Vagina (tissue), 2 donors: Measurements from ENCODE around the gene ZNF385C. TPM values are rescaled to one million over a fixed set of nuclear protein-coding genes. Genes with fewer than 3 reads are reported as not detected.

Experiments used
- DNase-seq, 2 donors: peaks; one replicate each; pipeline ENCODE4 v3.0.0-alpha.2; 2017; ENCODE audit errors: extremely low spot score in 2 of 2
- H3K27ac ChIP-seq: fragments of 200-600 bp; sonication (generic); one replicate; pipeline ENCODE4 v1.5.1; 2019
- H3K27me3 ChIP-seq: fragments of 200-600 bp; sonication (generic); one replicate; pipeline ENCODE4 v1.5.1; 2019
- H3K36me3 ChIP-seq, 2 donors: fragments of 200-600 bp; sonication (generic); one replicate each; pipeline ENCODE4 v1.5.1; 2017 to 2019
- H3K4me1 ChIP-seq: fragments of 200-600 bp; sonication (generic); one replicate; pipeline ENCODE4 v1.5.1; 2019
- H3K4me3 ChIP-seq, 2 donors: fragments of 200-600 bp; sonication (generic); 1 replicate in 1 of 2; 2 replicates in 1 of 2; pipeline ENCODE4 v1.5.1; 2016 to 2019
- H3K9me3 ChIP-seq: fragments of 200-600 bp; sonication (generic); one replicate; pipeline ENCODE4 v1.5.1; 2019
- POLR2A ChIP-seq, 2 donors: fragments of 450-650 bp; IDR thresholded peaks; one replicate each; pipeline ENCODE4 v1.6.1; 2017; ENCODE audit warnings: antibody characterized with exemption in 2 of 2, mild to moderate bottlenecking in 2 of 2, moderate library complexity in 2 of 2
- POLR2AphosphoS5 ChIP-seq, 2 donors: sonication (generic); formaldehyde crosslinking; IDR thresholded peaks; one replicate each; pipeline ENCODE4 v1.9.0; 2017; ENCODE audit warnings: antibody characterized with exemption in 2 of 2, mild to moderate bottlenecking in 2 of 2, low read depth in 1 of 2; ENCODE audit not compliant: insufficient read depth in 1 of 2
- intact Hi-C: fragments of 100-400 bp; cut with DNase I; formaldehyde crosslinking; loops from one replicate; pipeline ENCODE4 v1.15.1; 2023
- total RNA-seq: library from RNA; depleted of rRNA; stranded (reverse); fragments of >200 nt; gene quantifications from one replicate; pipeline ENCODE4 v1.2.3, GENCODE V29; 2016
- TF ChIP-seq, protein P1 (sequence below), 3 experiments: fragments of 450-650 bp in 2 of 3; fragments of 200-600 bp in 1 of 3; sonication (generic) in 1 of 3; IDR thresholded peaks; one replicate each; pipeline ENCODE4 v1.5.1; 2017 to 2019; ENCODE audit warnings: antibody characterized with exemption in 3 of 3, mild to moderate bottlenecking in 2 of 3, moderate library complexity in 2 of 3

ZNF385C gene
- total RNA-seq, 1 donor from 2014 or later, result 0.49 TPM

DNA sequence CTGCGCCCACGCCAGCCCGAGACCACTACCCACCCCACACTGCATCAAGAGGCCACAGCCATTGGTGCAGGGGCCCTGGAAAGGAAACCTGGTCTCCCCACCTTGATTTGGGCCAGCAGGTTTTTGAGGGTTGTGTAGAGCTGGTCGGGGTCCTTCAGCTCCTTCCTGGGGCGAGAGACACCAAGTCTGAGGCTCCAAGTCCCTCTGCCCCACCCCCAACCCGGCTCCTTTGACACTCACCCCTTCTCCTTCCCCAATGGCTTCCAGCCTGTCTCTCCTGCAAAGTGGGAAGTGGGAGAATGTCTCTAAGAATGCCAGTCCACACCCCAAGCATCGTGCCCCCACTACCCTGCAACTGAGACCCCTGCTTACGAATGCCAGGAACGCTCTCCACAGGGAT lies 15.8 kb upstream of the ZNF385C start:
- Histone ChIP-seq H3K27me3 (no peaks in the 10 kb centered on the region), H3K9me3 (no peaks in the 10 kb centered on the region), H3K4me3 (no peak overlapping the region), H3K36me3 (peaks cover 0 to 20% of the 10 kb centered on the region in 2 donors), H3K27ac (no peak overlapping the region), H3K4me1 (peaks cover 35% of the 10 kb centered on the region)
- intact Hi-C loops, result loop anchor here (5.0 kb wide), 2 partner anchors 47 to 147 kb away; partner anchors contain the start of gene CNP
- TF ChIP-seq, protein P1, sequence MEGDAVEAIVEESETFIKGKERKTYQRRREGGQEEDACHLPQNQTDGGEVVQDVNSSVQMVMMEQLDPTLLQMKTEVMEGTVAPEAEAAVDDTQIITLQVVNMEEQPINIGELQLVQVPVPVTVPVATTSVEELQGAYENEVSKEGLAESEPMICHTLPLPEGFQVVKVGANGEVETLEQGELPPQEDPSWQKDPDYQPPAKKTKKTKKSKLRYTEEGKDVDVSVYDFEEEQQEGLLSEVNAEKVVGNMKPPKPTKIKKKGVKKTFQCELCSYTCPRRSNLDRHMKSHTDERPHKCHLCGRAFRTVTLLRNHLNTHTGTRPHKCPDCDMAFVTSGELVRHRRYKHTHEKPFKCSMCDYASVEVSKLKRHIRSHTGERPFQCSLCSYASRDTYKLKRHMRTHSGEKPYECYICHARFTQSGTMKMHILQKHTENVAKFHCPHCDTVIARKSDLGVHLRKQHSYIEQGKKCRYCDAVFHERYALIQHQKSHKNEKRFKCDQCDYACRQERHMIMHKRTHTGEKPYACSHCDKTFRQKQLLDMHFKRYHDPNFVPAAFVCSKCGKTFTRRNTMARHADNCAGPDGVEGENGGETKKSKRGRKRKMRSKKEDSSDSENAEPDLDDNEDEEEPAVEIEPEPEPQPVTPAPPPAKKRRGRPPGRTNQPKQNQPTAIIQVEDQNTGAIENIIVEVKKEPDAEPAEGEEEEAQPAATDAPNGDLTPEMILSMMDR (IDR thresholded peaks at IDR 0.05), result no peak
- no peak for TF ChIP-seq POLR2AphosphoS5 (IDR thresholded peaks at IDR 0.05; ENCODE audit: insufficient read depth in 1 of 2, low read depth in 1 of 2)
- no peak for TF ChIP-seq POLR2A (IDR thresholded peaks at IDR 0.05)
- no peak for DNase-seq

DNA sequence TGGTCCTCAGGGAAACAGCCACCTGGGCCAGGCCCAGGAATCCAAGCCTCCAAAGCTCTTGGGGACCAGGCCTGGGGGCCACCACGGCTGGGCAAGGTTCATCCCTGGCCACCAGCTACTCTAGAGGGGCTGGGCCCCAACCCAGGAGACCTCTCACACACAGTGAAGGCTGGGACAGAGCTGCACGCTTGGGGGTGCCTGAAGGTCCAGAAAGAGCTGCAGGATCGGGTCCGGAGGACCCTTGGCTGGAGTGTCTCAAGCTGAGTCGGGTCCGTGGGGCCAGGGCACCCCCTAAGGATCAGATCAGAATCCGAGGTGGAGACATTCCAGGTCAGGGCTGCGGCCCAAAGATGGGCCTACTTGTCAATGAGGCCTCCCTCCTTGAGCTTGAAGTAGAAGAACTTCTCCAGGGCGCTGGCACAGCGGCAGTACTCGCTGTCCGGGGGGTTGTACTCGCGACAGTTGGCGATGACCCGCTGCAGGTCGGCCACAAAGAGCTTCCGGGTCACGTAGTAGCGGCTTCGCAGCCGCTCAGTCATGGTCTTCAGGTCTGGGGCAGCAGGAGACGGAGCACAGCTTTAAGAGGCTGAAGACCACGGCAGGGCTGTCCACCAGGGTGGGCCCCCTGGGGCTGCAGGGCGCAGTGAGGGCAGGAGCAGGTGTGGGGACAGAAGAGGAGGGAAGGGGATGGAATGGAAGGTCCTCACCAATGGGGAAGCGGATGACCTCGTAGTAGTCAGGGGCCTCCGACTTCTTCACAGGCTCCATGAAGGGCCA lies 15.2 kb upstream of the ZNF385C start:
- Histone ChIP-seq H3K27ac (peak overlapping the region; percentile 92), H3K36me3 (peaks cover 0 to 20% of the 10 kb centered on the region in 2 donors), H3K4me3 (no peak overlapping the region), H3K4me1 (peaks cover 30% of the 10 kb centered on the region), H3K9me3 (no peaks in the 10 kb centered on the region), H3K27me3 (no peaks in the 10 kb centered on the region)
- DNase-seq, result no peak
- TF ChIP-seq POLR2A (IDR thresholded peaks at IDR 0.05) (no peak), POLR2AphosphoS5 (IDR thresholded peaks at IDR 0.05; ENCODE audit: insufficient read depth in 1 of 2, low read depth in 1 of 2) (no peak)
- TF ChIP-seq, protein P1 (IDR thresholded peaks at IDR 0.05), result no peak
- intact Hi-C loops, result loop anchor here (5.0 kb wide), 2 partner anchors 46 to 146 kb away; partner anchors contain the start of gene CNP

DNA sequence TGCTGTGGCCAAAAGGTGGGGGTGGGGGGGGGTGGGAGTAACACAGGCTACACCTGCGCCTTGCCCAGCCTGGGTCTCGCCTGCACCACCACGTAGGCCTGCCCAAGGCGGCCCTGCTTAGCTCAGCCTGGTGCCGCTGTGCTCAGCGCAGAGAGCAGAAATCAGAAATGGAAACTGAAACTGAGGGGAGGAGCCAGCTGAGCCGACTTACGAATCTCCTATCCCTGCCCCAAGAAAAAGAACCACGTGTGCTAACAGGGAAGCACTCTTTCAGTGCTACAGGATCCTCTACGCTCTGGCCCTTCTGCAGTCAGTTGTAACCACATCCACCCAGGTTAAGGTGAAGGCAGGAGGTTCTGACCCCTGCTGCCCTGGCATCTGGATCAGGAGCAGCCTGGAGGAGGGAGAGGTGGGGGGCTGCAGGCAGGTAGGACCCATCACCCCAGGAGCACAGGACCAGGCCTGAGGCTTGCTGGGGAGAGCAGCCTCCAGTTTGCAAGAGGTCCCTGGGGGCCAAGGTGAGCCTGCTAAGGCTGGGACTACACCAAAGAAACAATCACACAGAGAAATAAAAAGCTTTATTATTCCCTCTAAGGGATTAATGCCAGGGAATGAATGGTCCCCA lies 14.4 kb upstream of the ZNF385C start, which contains the start of gene DHX58:
TSS of gene DHX58 (minus strand) at position 163 of the 625 bp plus-strand sequence. CDS start 822 bp downstream, outside the sequence.
- peaks cover 30% of the 10 kb centered on the region for H3K4me1 ChIP-seq
- H3K9me3 ChIP-seq, result no peaks in the 10 kb centered on the region
- peak within 1 kb of the TSS; percentile 92 for H3K27ac ChIP-seq
- peak in 1 of 2 donors; percentile 72 for TF ChIP-seq POLR2A (IDR thresholded peaks at IDR 0.05)
- TF ChIP-seq, protein P1 (IDR thresholded peaks at IDR 0.05), result peak in 1 of 3 experiments; percentile 24
- TF ChIP-seq POLR2AphosphoS5 (IDR thresholded peaks at IDR 0.05; ENCODE audit: insufficient read depth in 1 of 2, low read depth in 1 of 2), result peak; percentile 78 to 81
- H3K27me3 ChIP-seq, result no peaks in the 10 kb centered on the region
- H3K36me3 ChIP-seq, result peaks cover 0 to 14% of the 10 kb centered on the region in 2 donors
- DNase-seq, result no peak
- H3K4me3 ChIP-seq, result peak within 1 kb of the TSS; percentile 51 to 59
- intact Hi-C loops, result loop anchor here (5.0 kb wide), 2 partner anchors 45 to 145 kb away; partner anchors contain the start of gene CNP

DNA sequence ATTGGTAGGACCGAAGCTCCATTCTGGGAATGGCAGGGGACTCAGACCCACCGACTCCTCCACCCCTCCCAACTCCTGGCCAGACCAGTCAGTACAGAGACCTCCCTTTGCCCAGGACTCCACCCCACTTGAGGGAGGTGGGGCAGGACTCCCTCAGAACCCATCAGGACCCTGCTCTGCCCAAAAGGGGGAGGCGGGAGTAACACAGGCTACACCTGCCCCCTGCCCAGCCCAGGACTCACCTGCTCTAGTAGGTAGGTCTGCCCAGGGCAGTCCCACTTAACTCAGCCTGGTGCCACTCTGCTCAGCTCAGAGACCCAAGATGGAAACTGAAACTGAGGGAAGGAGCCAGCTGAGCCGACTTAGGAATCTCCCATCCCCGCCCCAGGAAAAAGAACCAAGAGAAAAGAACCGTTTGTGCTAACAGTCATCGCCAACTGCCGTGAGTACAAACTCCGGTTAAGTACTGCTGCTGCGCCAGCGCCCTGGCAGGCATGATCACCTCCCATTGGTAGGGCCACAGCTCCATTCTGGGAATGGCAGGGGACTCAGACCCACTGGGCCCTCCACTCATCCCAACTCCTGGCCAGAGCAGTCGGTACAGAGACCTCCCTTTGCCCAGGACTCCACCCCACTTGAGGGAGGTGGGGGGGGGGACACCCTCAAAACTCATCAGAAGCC lies 13.7 kb upstream of the ZNF385C start:
- H3K4me1 ChIP-seq, result peaks cover 30% of the 10 kb centered on the region
- TF ChIP-seq, protein P1 (IDR thresholded peaks at IDR 0.05), result no peak
- TF ChIP-seq POLR2A (IDR thresholded peaks at IDR 0.05), result no peak
- no peak for TF ChIP-seq POLR2AphosphoS5 (IDR thresholded peaks at IDR 0.05; ENCODE audit: insufficient read depth in 1 of 2, low read depth in 1 of 2)
- intact Hi-C loops, result loop anchor here (5.0 kb wide), 2 partner anchors 45 to 145 kb away; partner anchors contain the start of gene CNP

More for the DNA sequence above, 13.7 kb upstream of the ZNF385C start:
- H3K36me3 ChIP-seq, result peaks cover 0 to 7% of the 10 kb centered on the region in 2 donors
- no peaks in the 10 kb centered on the region for H3K27me3 ChIP-seq
- DNase-seq, result no peak
- peak overlapping the region; percentile 51 to 59 for H3K4me3 ChIP-seq
- peak overlapping the region; percentile 92 for H3K27ac ChIP-seq
- H3K9me3 ChIP-seq, result no peaks in the 10 kb centered on the region
